Adrenal gland (tissue), 19 donors: Measurements from ENCODE around the gene UROS. TPM values are rescaled to one million over a fixed set of nuclear protein-coding genes. Genes with fewer than 3 reads are reported as not detected.

Source experiments
- DNase-seq, 7 donors: peaks; one replicate each; pipeline ENCODE4 v3.0.0-alpha.2; 2019 to 2020
- H3K27ac ChIP-seq, 5 donors: fragments of 200-600 bp; sonication (generic) in 4 of 5; 1 replicate in 3 of 5; 2 replicates in 2 of 5; pipeline versions ENCODE4 v1.5.1 to v1.8.0; 2016 to 2020; ENCODE audit warnings: mild to moderate bottlenecking in 1 of 5
- H3K27me3 ChIP-seq: fragments of 200-600 bp; 2 replicates; pipeline ENCODE4 v1.8.0; 2021
- H3K36me3 ChIP-seq, 2 donors: fragments of 200-600 bp; replicated peaks in 1 of 2; 1 replicate in 1 of 2; 2 replicates in 1 of 2; pipeline versions ENCODE4 v1.5.1 to v1.8.0; 2018 to 2022
- H3K4me1 ChIP-seq, 2 donors: fragments of 200-600 bp; replicated peaks in 1 of 2; 1 replicate in 1 of 2; 2 replicates in 1 of 2; pipeline versions ENCODE4 v1.5.1 to v1.8.0; 2018 to 2021
- H3K4me3 ChIP-seq, 4 donors: fragments of 200-600 bp; sonication (generic) in 3 of 4; one replicate each; pipeline ENCODE4 v1.5.1; 2016 to 2018
- H3K9me3 ChIP-seq, 3 donors: fragments of 200-600 bp; sonication (generic) in 1 of 3; replicated peaks in 1 of 3; 1 replicate in 2 of 3; 2 replicates in 1 of 3; pipeline versions ENCODE4 v1.5.1 to v1.8.0; 2016 to 2021
- CTCF ChIP-seq, 6 experiments: fragments of 450-650 bp in 4 of 6; fragments of 200-600 bp in 2 of 6; sonication (generic) in 1 of 6; IDR thresholded peaks; 1 replicate in 5 of 6; 2 replicates in 1 of 6; pipeline versions ENCODE4 v1.5.1 to v1.8.0; 2016 to 2021; ENCODE audit warnings: antibody characterized with exemption in 6 of 6, mild to moderate bottlenecking in 2 of 6, moderate library complexity in 1 of 6
- POLR2A ChIP-seq, 2 donors: fragments of 450-650 bp; IDR thresholded peaks; one replicate each; pipeline ENCODE4 v1.6.1; 2017; ENCODE audit warnings: antibody characterized with exemption in 2 of 2, mild to moderate bottlenecking in 2 of 2, moderate library complexity in 1 of 2
- WGBS, 4 donors: extraction: QIAGEN DNeasy Blood & Tissue Kit in 2 of 4; methylation state at CpG; one replicate each; pipeline versions ENCODE4 v1.1.5 to v1.1.7; 2013 to 2017; 5-methylcytosine and 5-hydroxymethylcytosine counted together
- intact Hi-C, 2 donors: fragments of 100-400 bp; cut with DNase I; formaldehyde crosslinking; loops; one replicate each; pipeline versions ENCODE4 v1.14.1 to v1.15.0; 2022 to 2023
- long read RNA-seq, 10 donors: library from polyadenylated mRNA in 3 of 10; unstranded in 2 of 10; stranded (forward) in 1 of 10; transcript quantifications; one replicate each; pipeline ENCODE4 v2.0.0 and lab custom pipeline, GENCODE V29; 2021 to 2026
- polyA plus RNA-seq, 3 donors: library from polyadenylated mRNA; stranded (reverse); fragments of 200-250 nt in 2 of 3; fragments of 350-450 nt in 1 of 3; fragmentation: Illumina TruSeq in 1 of 3; extraction: RNeasy Lipid Tissue Mini Kit (QIAGEN cat#74804) in 1 of 3; gene quantifications; one replicate each; pipeline ENCODE4 v1.2.3, GENCODE V29; 2013 to 2014
- total RNA-seq, 9 donors: library from RNA; depleted of rRNA in 4 of 9; stranded (reverse); fragments of >200 nt in 4 of 9; fragments of 120-200 nt in 1 of 9; fragmentation: NEBNext Ultra II Directional in 1 of 9; extraction: Animal tissue kit (Norgen Biotek cat#: 25700) in 1 of 9; gene quantifications; one replicate each; pipeline versions ENCODE4 v1.1.0 to v1.2.4, GENCODE V29; 2013 to 2023
- donor health status: healthy with polysubstance abuse.
- donor health status: Bipolar disorder and iron deficiency.
- donor health status: DM: yes; HTN: yes; CAD: no.
- donor health status: DM: no; HTN: no; CAD: no.
- donor health status: DM: no; HTN: no; CAD: no.
- donor health status: DM: yes; HTN: yes; CAD: no.

Gene UROS
- total RNA-seq (100 to 1,000 TPM in 1 of 9 donors, 10 to 100 TPM in 8; 41.1 to 122 (median 59.8) TPM), polyA plus RNA-seq (10 to 100 TPM; 53.9 to 86.7 (median 72.2) TPM)
- long read RNA-seq, donor 1, transcript UROS-204 (10 exons, 1,342 nt), result major isoform, 17 of 23 reads
- long read RNA-seq, donor 1, partial matches to known transcripts, result 0 of 23 reads
- long read RNA-seq, donor 1, other reads (novel, unspliced or antisense), result 0 of 23 reads
- long read RNA-seq, donor 2, transcript UROS-204 (10 exons, 1,342 nt), result major isoform, 6 of 7 reads
- long read RNA-seq, donor 2, partial matches to known transcripts, result 0 of 7 reads
- long read RNA-seq, donor 2, other reads (novel, unspliced or antisense), result 0 of 7 reads
- long read RNA-seq, donor 3, transcript UROS-204 (10 exons, 1,342 nt), result major isoform, 8 of 11 reads
- long read RNA-seq, donor 3, partial matches to known transcripts, result 0 of 11 reads
- long read RNA-seq, donor 3, other reads (novel, unspliced or antisense), result 0 of 11 reads
- long read RNA-seq, donor 4, transcript UROS-204 (10 exons, 1,342 nt), result major isoform, 48 of 65 reads
- long read RNA-seq, donor 4, partial matches to known transcripts, result 5 of 65 reads
- long read RNA-seq, donor 4, other reads (novel, unspliced or antisense), result 12 of 65 reads
- long read RNA-seq, donor 5, transcript UROS-204 (10 exons, 1,342 nt), result major isoform, 69 of 89 reads
- long read RNA-seq, donor 5, partial matches to known transcripts, result 1 of 89 reads
- long read RNA-seq, donor 5, other reads (novel, unspliced or antisense), result 19 of 89 reads
- long read RNA-seq, donor 6, transcript UROS-204 (10 exons, 1,342 nt), result major isoform, 12 of 21 reads
- long read RNA-seq, donor 6, partial matches to known transcripts, result 3 of 21 reads
- long read RNA-seq, donor 6, other reads (novel, unspliced or antisense), result 5 of 21 reads
- long read RNA-seq, donor 7, transcript UROS-204 (10 exons, 1,342 nt), result major isoform, 10 of 12 reads
- long read RNA-seq, donor 7, partial matches to known transcripts, result 0 of 12 reads
- long read RNA-seq, donor 7, other reads (novel, unspliced or antisense), result 0 of 12 reads
- long read RNA-seq, donor 8, transcript UROS-204 (10 exons, 1,342 nt), result major isoform, 26 of 140 reads
- long read RNA-seq, donor 8, partial matches to known transcripts, result 110 of 140 reads
- long read RNA-seq, donor 8, other reads (novel, unspliced or antisense), result 0 of 140 reads
- long read RNA-seq, donor 9, transcript UROS-204 (10 exons, 1,342 nt), result major isoform, 10 of 11 reads
- long read RNA-seq, donor 9, partial matches to known transcripts, result 0 of 11 reads
- long read RNA-seq, donor 9, other reads (novel, unspliced or antisense), result 0 of 11 reads
- long read RNA-seq, donor 10, transcript UROS-204 (10 exons, 1,342 nt), result major isoform, 12 of 15 reads
- long read RNA-seq, donor 10, partial matches to known transcripts, result 0 of 15 reads
- long read RNA-seq, donor 10, other reads (novel, unspliced or antisense), result 0 of 15 reads

- peak; percentile 89 to 94 (median 92) for DNase-seq
- H3K9me3 ChIP-seq, result no peaks in the 10 kb centered on the region
- H3K4me1 ChIP-seq, result peaks cover 23 to 38% of the 10 kb centered on the region in 2 donors
- 0 to 1% (median 0%) methylated on average over 32 to 74 of the region's 74 CpGs for WGBS, 4 donors
- H3K36me3 ChIP-seq, result peaks cover 0 to 13% of the 10 kb centered on the region in 2 donors
- peak within 1 kb of the TSS; percentile 27 to 99 (median 96) for H3K4me3 ChIP-seq
- TF ChIP-seq POLR2A (IDR thresholded peaks at IDR 0.05) (peak; percentile 29 to 32), CTCF (IDR thresholded peaks at IDR 0.05) (no peak)
- intact Hi-C loops, result no loop called here
- H3K27me3 ChIP-seq, result no peaks in the 10 kb centered on the region
- H3K27ac ChIP-seq, result peak within 1 kb of the TSS; percentile 60 to 97 (median 90)
Measured at GRCh38 chr10:125822878-125823662, at the start of gene UROS, which contains the start of gene BCCIP. UROS (minus strand) TSS chr10:125823258; CDS start chr10:125816499, 6,759 bp downstream. BCCIP (plus strand) TSS chr10:125823546; CDS start chr10:125823558, 12 bp downstream.

GRCh38 chr10:125871338-125871737 lies 48.3 kb upstream of the UROS start:
- Histone ChIP-seq H3K36me3 (peaks cover 0 to 6% of the 10 kb centered on the region in 2 donors), H3K4me3 (no peak overlapping the region), H3K9me3 (no peaks in the 10 kb centered on the region), H3K27me3 (no peaks in the 10 kb centered on the region), H3K4me1 (no peaks in the 10 kb centered on the region), H3K27ac (no peak overlapping the region)
- DNase-seq, result no peak
- 89 to 95% (median 93%) methylated on average over 4 of the region's 4 CpGs for WGBS, 4 donors
- TF ChIP-seq POLR2A (IDR thresholded peaks at IDR 0.05) (no peak), CTCF (IDR thresholded peaks at IDR 0.05) (no peak)
- intact Hi-C loops, result no loop called here

GRCh38 chr10:125868372-125868975 lies 45.4 kb upstream of the UROS start:
- peak in 3 of 7 donors; percentile 20 to 42 (median 41) for DNase-seq
- 64 to 70% (median 65%) methylated on average over 7 of the region's 7 CpGs for WGBS, 4 donors
- TF ChIP-seq POLR2A (IDR thresholded peaks at IDR 0.05) (no peak), CTCF (IDR thresholded peaks at IDR 0.05) (peak; percentile 66 to 79 (median 76))
- intact Hi-C loops, result no loop called here
- Histone ChIP-seq H3K4me3 (no peak overlapping the region), H3K27ac (no peak overlapping the region), H3K36me3 (peaks cover 0 to 20% of the 10 kb centered on the region in 2 donors), H3K4me1 (no peaks in the 10 kb centered on the region), H3K27me3 (no peaks in the 10 kb centered on the region), H3K9me3 (no peaks in the 10 kb centered on the region)
